ENCODE data around the gene THSD8.

Gene THSD8

GRCh38 chr19:12836529-12836863, 34.6 kb downstream of the THSD8 start:
- TF ChIP-seq, protein P1, sequence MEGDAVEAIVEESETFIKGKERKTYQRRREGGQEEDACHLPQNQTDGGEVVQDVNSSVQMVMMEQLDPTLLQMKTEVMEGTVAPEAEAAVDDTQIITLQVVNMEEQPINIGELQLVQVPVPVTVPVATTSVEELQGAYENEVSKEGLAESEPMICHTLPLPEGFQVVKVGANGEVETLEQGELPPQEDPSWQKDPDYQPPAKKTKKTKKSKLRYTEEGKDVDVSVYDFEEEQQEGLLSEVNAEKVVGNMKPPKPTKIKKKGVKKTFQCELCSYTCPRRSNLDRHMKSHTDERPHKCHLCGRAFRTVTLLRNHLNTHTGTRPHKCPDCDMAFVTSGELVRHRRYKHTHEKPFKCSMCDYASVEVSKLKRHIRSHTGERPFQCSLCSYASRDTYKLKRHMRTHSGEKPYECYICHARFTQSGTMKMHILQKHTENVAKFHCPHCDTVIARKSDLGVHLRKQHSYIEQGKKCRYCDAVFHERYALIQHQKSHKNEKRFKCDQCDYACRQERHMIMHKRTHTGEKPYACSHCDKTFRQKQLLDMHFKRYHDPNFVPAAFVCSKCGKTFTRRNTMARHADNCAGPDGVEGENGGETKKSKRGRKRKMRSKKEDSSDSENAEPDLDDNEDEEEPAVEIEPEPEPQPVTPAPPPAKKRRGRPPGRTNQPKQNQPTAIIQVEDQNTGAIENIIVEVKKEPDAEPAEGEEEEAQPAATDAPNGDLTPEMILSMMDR (IDR thresholded peaks at IDR 0.05; ENCODE audit: low read depth, low read length): no peak
- no peak overlapping the region for H3K4me3 ChIP-seq (ENCODE audit: low read depth, low read length)
- no peak for DNase-seq (ENCODE audit: low read depth, low spot score)
- in situ Hi-C loops (cut with HindIII; ENCODE audit: low sequenced_read_pairs): no loop called here

- TF ChIP-seq, protein P1 (IDR thresholded peaks at IDR 0.05; ENCODE audit: low read depth, low read length): no peak
- in situ Hi-C loops (cut with HindIII; ENCODE audit: low sequenced_read_pairs): no loop called here
- DNase-seq (ENCODE audit: low read depth, low spot score): no peak
- no peak overlapping the region for H3K4me3 ChIP-seq (ENCODE audit: low read depth, low read length)
These were observed 35.4 kb downstream of the THSD8 start for GRCh38 chr19:12837225-12837624.

DNA sequence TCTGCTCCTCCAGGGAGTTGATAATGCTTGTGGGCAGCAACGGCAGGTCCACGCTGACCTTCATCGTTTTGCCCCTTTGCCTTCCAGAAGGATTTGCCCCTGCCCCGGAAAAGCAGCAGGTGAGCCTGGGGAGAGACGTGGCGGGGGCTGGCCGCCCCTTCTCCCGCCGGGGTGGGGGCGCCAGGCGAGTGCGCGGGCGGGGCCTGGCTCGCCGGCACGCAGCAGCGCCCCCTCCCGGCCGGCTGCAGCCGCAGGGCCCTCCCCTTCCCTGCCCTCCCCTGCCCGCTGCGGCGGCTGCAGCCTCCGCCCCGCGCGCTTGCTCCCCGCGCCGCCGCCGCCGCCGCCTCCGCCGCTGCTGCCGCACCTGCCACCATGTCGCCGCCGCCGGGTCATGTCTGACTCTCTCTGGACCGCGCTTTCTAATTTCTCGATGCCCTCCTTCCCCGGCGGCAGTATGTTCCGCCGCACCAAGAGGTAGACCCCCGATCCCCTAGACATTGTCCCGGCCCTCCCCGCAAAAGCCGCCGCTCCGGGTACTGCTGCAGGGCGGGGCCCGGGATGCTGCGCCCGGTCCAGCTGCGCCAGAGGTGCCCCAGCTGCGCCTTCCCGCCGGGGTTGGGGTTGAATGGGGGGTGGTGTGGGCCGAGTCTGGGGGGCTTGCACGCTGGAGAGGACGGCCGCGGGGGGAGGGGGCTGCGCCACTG, 36.5 kb downstream of the THSD8 start, which contains the start of gene MAST1:
TSS of gene MAST1 (plus strand) at position 334 of the 704 bp plus-strand sequence. CDS start at position 392, 58 bp downstream.
- H3K4me3 ChIP-seq (ENCODE audit: low read depth, low read length): peak within 1 kb of the TSS; percentile 12
- in situ Hi-C loops (cut with HindIII; ENCODE audit: low sequenced_read_pairs): no loop called here
- DNase-seq (ENCODE audit: low read depth, low spot score): no peak
- TF ChIP-seq, protein P1 (IDR thresholded peaks at IDR 0.05; ENCODE audit: low read depth, low read length): peak; percentile 35

DNA sequence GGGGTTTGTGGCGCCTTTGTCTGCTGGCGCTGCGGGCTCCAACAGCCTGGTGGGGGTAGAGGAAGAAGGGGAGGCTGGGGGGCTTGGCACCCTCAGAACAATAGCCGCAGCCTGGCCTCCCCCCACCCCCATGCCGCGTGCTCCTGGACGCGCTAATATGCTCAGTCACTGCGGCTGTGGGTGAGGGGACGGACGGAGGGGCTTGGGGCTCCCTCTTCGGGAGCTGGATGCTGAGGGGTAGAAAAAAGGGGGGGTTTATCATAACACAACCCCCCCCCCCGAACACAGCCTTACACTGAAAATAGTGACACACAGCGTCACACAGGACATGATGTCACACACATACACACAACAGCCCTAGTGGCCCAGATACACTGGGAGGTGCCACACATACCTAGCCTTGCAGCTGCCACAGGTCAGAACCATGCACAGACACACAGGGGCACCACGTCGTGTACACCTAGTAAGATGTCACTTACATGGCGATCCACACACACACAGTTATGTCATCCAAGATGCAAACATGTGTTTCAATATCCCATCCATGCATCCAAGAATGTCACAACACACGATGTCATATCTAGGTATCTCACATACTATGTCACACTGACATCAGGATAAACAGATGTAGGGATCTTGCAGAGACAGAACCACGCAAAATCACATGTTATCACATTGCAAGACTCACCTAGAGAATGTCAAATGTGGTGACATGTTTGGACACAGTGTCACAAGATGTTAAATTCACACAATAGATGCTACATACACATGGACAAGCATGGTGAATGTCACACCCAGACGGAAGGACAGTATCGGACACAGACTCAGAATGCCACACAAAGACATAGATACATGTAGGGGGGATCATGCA, 37.3 kb downstream of the THSD8 start:
- H3K4me3 ChIP-seq (ENCODE audit: low read depth, low read length): no peak overlapping the region
- TF ChIP-seq, protein P1 (IDR thresholded peaks at IDR 0.05; ENCODE audit: low read depth, low read length): no peak
- no peak for DNase-seq (ENCODE audit: low read depth, low spot score)
- in situ Hi-C loops (cut with HindIII; ENCODE audit: low sequenced_read_pairs): no loop called here

- in situ Hi-C loops (cut with HindIII; ENCODE audit: low sequenced_read_pairs): no loop called here
- DNase-seq (ENCODE audit: low read depth, low spot score): peak; percentile 39
- TF ChIP-seq, protein P1 (IDR thresholded peaks at IDR 0.05; ENCODE audit: low read depth, low read length): no peak
- peak overlapping the region; percentile 15 for H3K4me3 ChIP-seq (ENCODE audit: low read depth, low read length)
These were observed 38.5 kb downstream of the THSD8 start for GRCh38 chr19:12840091-12841079.

GRCh38 chr19:12841094-12841493, 39.2 kb downstream of the THSD8 start:
- in situ Hi-C loops (cut with HindIII; ENCODE audit: low sequenced_read_pairs): no loop called here
- peak overlapping the region; percentile 15 for H3K4me3 ChIP-seq (ENCODE audit: low read depth, low read length)
- DNase-seq (ENCODE audit: low read depth, low spot score): no peak
- TF ChIP-seq, protein P1 (IDR thresholded peaks at IDR 0.05; ENCODE audit: low read depth, low read length): no peak
